ENCODE data around the gene STMP1.

- no peak for TF ChIP-seq CTCF (IDR thresholded peaks at IDR 0.05)
- no peak for TF ChIP-seq POLR2A (IDR thresholded peaks at IDR 0.05)
Observed at GRCh38 chr7:135644154-135644553, 18.2 kb upstream of the STMP1 start.

Measured in lower leg skin (tissue), 3 donors.